HEK293 (cell line): Measurements from ENCODE around the gene CCDC77.

ENCODE experiments used
- CTCF ChIA-PET: fragments of 350-600 bp; formaldehyde crosslinking; extraction: SDS; loops from one replicate; lab custom pipeline; 2021; ENCODE audit warnings: antibody characterized with exemption; lab: Yijun Ruan, JAX
- POLR2A ChIA-PET: fragments of 300-600 bp; formaldehyde crosslinking; extraction: SDS; loops from one replicate; lab custom pipeline; 2020; ENCODE audit warnings: antibody characterized with exemption, inconsistent platforms; lab: Yijun Ruan, JAX
- H3K27ac ChIP-seq: fragments of 200-500 bp; sonication (Bioruptor generic); 2 replicates; pipeline ENCODE4 v1.5.1; 2014; ENCODE audit warnings: low read depth, low read length, control low read depth, inconsistent platforms; ENCODE audit errors: extremely low read depth
- H3K36me3 ChIP-seq, 2 experiments: fragments of 200-500 bp in 1 of 2; sonication (Bioruptor generic) in 1 of 2; 1 replicate in 1 of 2; 2 replicates in 1 of 2; pipeline ENCODE4 v1.5.1; 2014 to 2017; ENCODE audit warnings: inconsistent platforms in 2 of 2, low read length in 2 of 2; ENCODE audit not compliant: control insufficient read depth in 2 of 2, insufficient read depth in 1 of 2
- H3K4me1 ChIP-seq: fragments of 200-500 bp; sonication (Bioruptor generic); 2 replicates; pipeline ENCODE4 v1.5.1; 2014; ENCODE audit warnings: mild to moderate bottlenecking, low read length, inconsistent platforms; ENCODE audit not compliant: control insufficient read depth, insufficient read depth
- H3K4me3 ChIP-seq: 2 replicates; pipeline ENCODE4 v1.5.1; 2011; ENCODE audit warnings: low read depth, mild to moderate bottlenecking, control low read depth, low read length, moderate library complexity
- H3K9me3 ChIP-seq: fragments of 200-500 bp; sonication (Bioruptor generic); 2 replicates; pipeline ENCODE4 v1.5.1; 2014; ENCODE audit warnings: low read depth, low read length, inconsistent platforms; ENCODE audit not compliant: control insufficient read depth, insufficient read depth
- KLF8 ChIP-seq: fragments of 450-650 bp; formaldehyde crosslinking; IDR thresholded peaks from 2 replicates; pipeline ENCODE4 v1.5.1; 2016; ENCODE audit warnings: missing biosample characterization, missing genetic modification characterization
- PRDM1 ChIP-seq: fragments of 450-650 bp; formaldehyde crosslinking; IDR thresholded peaks from 2 replicates; pipeline ENCODE4; 2016; ENCODE audit warnings: missing biosample characterization, missing genetic modification characterization
- ZBTB21 ChIP-seq: fragments of 450-650 bp; formaldehyde crosslinking; IDR thresholded peaks from 2 replicates; pipeline ENCODE4 v1.5.1; 2017; ENCODE audit warnings: missing biosample characterization, missing genetic modification characterization
- ZEB2 ChIP-seq: fragments of 450-650 bp; formaldehyde crosslinking; IDR thresholded peaks from 2 replicates; pipeline ENCODE4 v1.5.1; 2016; ENCODE audit warnings: missing biosample characterization, missing genetic modification characterization
- ZNF121 ChIP-seq: fragments of 450-650 bp; formaldehyde crosslinking; IDR thresholded peaks from 2 replicates; pipeline ENCODE4 v1.5.1; 2016; ENCODE audit warnings: missing biosample characterization, missing genetic modification characterization
- ZNF138 ChIP-seq: fragments of 450-650 bp; formaldehyde crosslinking; IDR thresholded peaks from 2 replicates; pipeline ENCODE4 v1.5.1; 2016; ENCODE audit warnings: missing biosample characterization, missing genetic modification characterization, borderline replicate concordance
- ZNF274 ChIP-seq, 2 experiments: fragments of 200-500 bp in 1 of 2; fragments of 450-650 bp in 1 of 2; sonication (Bioruptor generic) in 1 of 2; formaldehyde crosslinking in 1 of 2; IDR thresholded peaks; 2 replicates each; pipeline versions ENCODE4 v1.5.1 to v1.6.1; 2014 to 2016; ENCODE audit warnings: borderline replicate concordance in 1 of 2, inconsistent platforms in 1 of 2, low read length in 1 of 2, missing biosample characterization in 1 of 2, missing genetic modification characterization in 1 of 2
- ZNF394 ChIP-seq: fragments of 450-650 bp; formaldehyde crosslinking; IDR thresholded peaks from 2 replicates; pipeline ENCODE4 v1.5.1; 2016; ENCODE audit warnings: missing biosample characterization, missing genetic modification characterization, mild to moderate bottlenecking, moderate library complexity, borderline replicate concordance
- ZNF555 ChIP-seq: fragments of 450-650 bp; formaldehyde crosslinking; conservative IDR thresholded peaks from 2 replicates; pipeline ENCODE4 v1.5.1; 2017; ENCODE audit warnings: missing biosample characterization, mild to moderate bottlenecking, missing genetic modification characterization, inconsistent platforms
- ZNF621 ChIP-seq: fragments of 450-650 bp; formaldehyde crosslinking; IDR thresholded peaks from 2 replicates; pipeline ENCODE4 v1.5.1; 2017; ENCODE audit warnings: missing biosample characterization, missing genetic modification characterization
- ZNF654 ChIP-seq: fragments of 450-650 bp; formaldehyde crosslinking; IDR thresholded peaks from 2 replicates; pipeline ENCODE4 v1.5.1; 2016; ENCODE audit warnings: low read depth, missing biosample characterization, missing genetic modification characterization
- TF ChIP-seq, protein P1 (sequence below): fragments of 450-650 bp; formaldehyde crosslinking; IDR thresholded peaks from 2 replicates; pipeline ENCODE4 v1.5.1; 2016; ENCODE audit warnings: missing biosample characterization, missing genetic modification characterization
- TF ChIP-seq, protein P2 (sequence below): fragments of 450-650 bp; formaldehyde crosslinking; IDR thresholded peaks from 2 replicates; pipeline ENCODE4 v1.5.1; 2016; ENCODE audit warnings: missing biosample characterization, missing genetic modification characterization
- TF ChIP-seq, protein P3 (sequence below): fragments of 450-650 bp; formaldehyde crosslinking; IDR thresholded peaks from 2 replicates; pipeline ENCODE4 v1.5.1; 2016; ENCODE audit warnings: missing biosample characterization, missing genetic modification characterization, low read depth
- TF ChIP-seq, protein P4 (sequence below): fragments of 450-650 bp; formaldehyde crosslinking; IDR thresholded peaks from 2 replicates; pipeline ENCODE4 v1.5.1; 2016; ENCODE audit warnings: missing biosample characterization, missing genetic modification characterization
- TF ChIP-seq, protein P5 (sequence below): fragments of 450-650 bp; formaldehyde crosslinking; IDR thresholded peaks from 2 replicates; pipeline ENCODE4 v1.5.1; 2016; ENCODE audit warnings: missing biosample characterization, missing genetic modification characterization, borderline replicate concordance
- TF ChIP-seq, protein P6 (sequence below): fragments of 450-650 bp; formaldehyde crosslinking; IDR thresholded peaks from 2 replicates; pipeline ENCODE4 v1.5.1; 2017; ENCODE audit warnings: missing biosample characterization, missing genetic modification characterization
- TF ChIP-seq, protein P7 (sequence below): fragments of 450-650 bp; IDR thresholded peaks from 2 replicates; pipeline ENCODE4 v1.5.1; 2018; ENCODE audit warnings: missing biosample characterization, mild to moderate bottlenecking, missing genetic modification characterization

Gene CCDC77

DNA sequence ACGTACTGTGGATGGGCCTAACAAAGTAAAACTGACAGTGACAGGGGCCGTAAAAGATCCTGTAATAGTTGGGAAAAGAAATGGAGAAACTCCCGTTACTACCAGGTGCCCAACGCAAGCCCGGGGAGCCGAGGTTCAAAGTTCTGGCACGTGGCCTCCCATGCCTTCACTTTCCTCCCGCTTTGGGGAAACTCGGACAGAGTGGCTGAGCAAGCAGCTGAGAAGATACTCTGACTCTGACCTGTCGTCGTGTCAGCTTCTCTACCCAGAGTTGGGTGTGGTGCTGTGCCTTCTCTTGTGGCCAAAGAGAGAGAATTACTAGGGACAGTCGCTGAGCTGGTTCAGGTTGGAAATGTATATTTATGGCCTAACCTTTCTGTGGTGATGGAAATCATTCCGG, 60.0 kb downstream of the CCDC77 start:
- ChIA-PET CTCF (interaction anchor here (0.7 to 4.5 kb wide), 5 partner anchors 8 to 86 kb away, joined by 4 to 35 read pairs (median 5); no protein-coding TSS in a partner anchor), POLR2A (no interaction called here)
- TF ChIP-seq, protein P1, sequence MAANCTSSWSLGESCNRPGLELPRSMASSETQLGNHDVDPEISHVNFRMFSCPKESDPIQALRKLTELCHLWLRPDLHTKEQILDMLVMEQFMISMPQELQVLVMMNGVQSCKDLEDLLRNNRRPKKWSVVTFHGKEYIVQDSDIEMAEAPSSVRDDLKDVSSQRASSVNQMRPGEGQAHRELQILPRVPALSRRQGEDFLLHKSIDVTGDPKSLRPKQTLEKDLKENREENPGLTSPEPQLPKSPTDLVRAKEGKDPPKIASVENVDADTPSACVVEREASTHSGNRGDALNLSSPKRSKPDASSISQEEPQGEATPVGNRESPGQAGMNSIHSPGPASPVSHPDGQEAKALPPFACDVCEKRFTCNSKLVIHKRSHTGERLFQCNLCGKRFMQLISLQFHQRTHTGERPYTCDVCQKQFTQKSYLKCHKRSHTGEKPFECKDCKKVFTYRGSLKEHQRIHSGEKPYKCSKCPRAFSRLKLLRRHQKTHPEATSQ (tag by site-specific recombination), result no peak
- TF ChIP-seq ZNF138 (tag by site-specific recombination), result no peak
- peak; percentile 80 for TF ChIP-seq ZNF394 (tag by site-specific recombination)
- TF ChIP-seq ZNF621 (tag by site-specific recombination), result no peak
- TF ChIP-seq ZBTB21 (tag by site-specific recombination), result no peak
- TF ChIP-seq, protein P2, sequence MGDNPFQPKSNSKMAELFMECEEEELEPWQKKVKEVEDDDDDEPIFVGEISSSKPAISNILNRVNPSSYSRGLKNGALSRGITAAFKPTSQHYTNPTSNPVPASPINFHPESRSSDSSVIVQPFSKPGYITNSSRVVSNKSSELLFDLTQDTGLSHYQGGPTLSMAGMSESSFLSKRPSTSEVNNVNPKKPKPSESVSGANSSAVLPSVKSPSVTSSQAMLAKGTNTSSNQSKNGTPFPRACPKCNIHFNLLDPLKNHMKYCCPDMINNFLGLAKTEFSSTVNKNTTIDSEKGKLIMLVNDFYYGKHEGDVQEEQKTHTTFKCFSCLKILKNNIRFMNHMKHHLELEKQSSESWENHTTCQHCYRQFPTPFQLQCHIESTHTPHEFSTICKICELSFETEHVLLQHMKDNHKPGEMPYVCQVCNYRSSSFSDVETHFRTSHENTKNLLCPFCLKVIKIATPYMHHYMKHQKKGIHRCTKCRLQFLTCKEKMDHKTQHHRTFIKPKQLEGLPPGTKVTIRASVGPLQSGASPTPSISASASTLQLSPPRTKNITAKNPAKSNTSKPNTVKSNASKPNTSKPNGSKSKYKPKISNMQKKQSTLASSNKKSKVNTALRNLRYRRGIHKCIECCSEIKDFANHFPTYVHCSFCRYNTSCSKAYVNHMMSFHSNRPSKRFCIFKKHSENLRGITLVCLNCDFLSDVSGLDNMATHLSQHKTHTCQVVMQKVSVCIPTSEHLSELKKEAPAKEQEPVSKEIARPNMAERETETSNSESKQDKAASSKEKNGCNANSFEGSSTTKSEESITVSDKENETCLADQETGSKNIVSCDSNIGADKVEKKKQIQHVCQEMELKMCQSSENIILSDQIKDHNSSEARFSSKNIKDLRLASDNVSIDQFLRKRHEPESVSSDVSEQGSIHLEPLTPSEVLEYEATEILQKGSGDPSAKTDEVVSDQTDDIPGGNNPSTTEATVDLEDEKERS, result no peak
- TF ChIP-seq ZNF121 (tag by site-specific recombination), result no peak
- TF ChIP-seq PRDM1, result peak; percentile 60
- no peak for TF ChIP-seq KLF8 (tag by site-specific recombination)
- no peak for TF ChIP-seq ZNF555 (tag by site-specific recombination)
- no peak for TF ChIP-seq ZNF274 (IDR thresholded peaks at IDR 0.05; ENCODE audit: low read length)
- TF ChIP-seq ZNF274 (tag by site-specific recombination; IDR thresholded peaks at IDR 0.05; ENCODE audit: borderline replicate concordance), result no peak
- TF ChIP-seq ZEB2, result no peak
- TF ChIP-seq, protein P3, sequence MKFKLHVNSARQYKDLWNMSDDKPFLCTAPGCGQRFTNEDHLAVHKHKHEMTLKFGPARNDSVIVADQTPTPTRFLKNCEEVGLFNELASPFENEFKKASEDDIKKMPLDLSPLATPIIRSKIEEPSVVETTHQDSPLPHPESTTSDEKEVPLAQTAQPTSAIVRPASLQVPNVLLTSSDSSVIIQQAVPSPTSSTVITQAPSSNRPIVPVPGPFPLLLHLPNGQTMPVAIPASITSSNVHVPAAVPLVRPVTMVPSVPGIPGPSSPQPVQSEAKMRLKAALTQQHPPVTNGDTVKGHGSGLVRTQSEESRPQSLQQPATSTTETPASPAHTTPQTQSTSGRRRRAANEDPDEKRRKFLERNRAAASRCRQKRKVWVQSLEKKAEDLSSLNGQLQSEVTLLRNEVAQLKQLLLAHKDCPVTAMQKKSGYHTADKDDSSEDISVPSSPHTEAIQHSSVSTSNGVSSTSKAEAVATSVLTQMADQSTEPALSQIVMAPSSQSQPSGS (tag by site-specific recombination), result no peak
- Histone ChIP-seq H3K36me3 (no peaks in the 10 kb centered on the region), H3K4me3 (no peak overlapping the region), H3K27ac (no peak overlapping the region), H3K4me1 (peaks cover 9% of the 10 kb centered on the region), H3K9me3 (no peaks in the 10 kb centered on the region)

DNA sequence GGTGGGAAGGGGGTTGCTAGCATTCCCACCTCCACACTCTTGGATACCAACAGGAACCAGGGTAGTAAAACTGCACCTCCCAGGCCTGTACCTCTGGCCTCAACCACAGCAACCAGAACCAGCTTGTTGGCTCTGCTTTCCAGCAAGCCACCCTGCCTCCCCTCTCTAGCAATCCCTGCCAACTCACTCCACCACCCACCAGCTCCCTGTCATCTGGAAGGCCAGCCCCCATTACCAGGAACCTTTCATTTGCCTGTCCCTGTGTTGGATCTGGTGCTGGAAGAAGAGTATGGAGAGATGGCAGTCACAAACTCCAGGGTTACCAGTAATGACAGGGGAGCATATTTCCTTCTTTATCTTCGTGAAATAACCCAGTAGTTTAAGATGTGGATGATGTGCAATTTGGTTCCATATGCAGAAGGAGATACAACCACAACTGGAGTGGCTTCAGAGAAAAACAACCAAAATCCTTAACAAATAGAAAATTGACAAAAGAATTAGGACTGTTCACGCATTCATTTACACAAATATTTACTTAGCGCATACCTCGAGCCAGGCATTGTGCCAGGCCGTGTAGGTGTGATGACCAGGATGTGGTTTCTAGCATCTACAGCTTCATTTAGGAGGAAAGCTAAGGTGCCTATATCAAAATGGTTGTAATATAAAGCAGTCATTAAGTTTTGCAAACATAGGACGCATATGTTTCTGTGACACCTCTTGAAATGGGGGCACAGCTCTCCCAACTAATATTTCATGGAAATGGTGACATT, 61.7 kb downstream of the CCDC77 start:
- Histone ChIP-seq H3K27ac (no peak overlapping the region), H3K4me1 (peaks cover 9% of the 10 kb centered on the region), H3K9me3 (no peaks in the 10 kb centered on the region), H3K36me3 (no peaks in the 10 kb centered on the region), H3K4me3 (no peak overlapping the region)
- POLR2A ChIA-PET, result interaction anchor here (0.6 kb wide), 1 partner anchor 76 kb away, joined by 5 read pairs; no protein-coding TSS in a partner anchor
- CTCF ChIA-PET, result interaction anchor here (0.5 to 4.5 kb wide), 7 partner anchors 10 to 485 kb away, joined by 3 to 35 read pairs (median 6); no protein-coding TSS in a partner anchor
- TF ChIP-seq, protein P4, sequence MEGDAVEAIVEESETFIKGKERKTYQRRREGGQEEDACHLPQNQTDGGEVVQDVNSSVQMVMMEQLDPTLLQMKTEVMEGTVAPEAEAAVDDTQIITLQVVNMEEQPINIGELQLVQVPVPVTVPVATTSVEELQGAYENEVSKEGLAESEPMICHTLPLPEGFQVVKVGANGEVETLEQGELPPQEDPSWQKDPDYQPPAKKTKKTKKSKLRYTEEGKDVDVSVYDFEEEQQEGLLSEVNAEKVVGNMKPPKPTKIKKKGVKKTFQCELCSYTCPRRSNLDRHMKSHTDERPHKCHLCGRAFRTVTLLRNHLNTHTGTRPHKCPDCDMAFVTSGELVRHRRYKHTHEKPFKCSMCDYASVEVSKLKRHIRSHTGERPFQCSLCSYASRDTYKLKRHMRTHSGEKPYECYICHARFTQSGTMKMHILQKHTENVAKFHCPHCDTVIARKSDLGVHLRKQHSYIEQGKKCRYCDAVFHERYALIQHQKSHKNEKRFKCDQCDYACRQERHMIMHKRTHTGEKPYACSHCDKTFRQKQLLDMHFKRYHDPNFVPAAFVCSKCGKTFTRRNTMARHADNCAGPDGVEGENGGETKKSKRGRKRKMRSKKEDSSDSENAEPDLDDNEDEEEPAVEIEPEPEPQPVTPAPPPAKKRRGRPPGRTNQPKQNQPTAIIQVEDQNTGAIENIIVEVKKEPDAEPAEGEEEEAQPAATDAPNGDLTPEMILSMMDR (tag by site-specific recombination), result no peak
- TF ChIP-seq, protein P5, sequence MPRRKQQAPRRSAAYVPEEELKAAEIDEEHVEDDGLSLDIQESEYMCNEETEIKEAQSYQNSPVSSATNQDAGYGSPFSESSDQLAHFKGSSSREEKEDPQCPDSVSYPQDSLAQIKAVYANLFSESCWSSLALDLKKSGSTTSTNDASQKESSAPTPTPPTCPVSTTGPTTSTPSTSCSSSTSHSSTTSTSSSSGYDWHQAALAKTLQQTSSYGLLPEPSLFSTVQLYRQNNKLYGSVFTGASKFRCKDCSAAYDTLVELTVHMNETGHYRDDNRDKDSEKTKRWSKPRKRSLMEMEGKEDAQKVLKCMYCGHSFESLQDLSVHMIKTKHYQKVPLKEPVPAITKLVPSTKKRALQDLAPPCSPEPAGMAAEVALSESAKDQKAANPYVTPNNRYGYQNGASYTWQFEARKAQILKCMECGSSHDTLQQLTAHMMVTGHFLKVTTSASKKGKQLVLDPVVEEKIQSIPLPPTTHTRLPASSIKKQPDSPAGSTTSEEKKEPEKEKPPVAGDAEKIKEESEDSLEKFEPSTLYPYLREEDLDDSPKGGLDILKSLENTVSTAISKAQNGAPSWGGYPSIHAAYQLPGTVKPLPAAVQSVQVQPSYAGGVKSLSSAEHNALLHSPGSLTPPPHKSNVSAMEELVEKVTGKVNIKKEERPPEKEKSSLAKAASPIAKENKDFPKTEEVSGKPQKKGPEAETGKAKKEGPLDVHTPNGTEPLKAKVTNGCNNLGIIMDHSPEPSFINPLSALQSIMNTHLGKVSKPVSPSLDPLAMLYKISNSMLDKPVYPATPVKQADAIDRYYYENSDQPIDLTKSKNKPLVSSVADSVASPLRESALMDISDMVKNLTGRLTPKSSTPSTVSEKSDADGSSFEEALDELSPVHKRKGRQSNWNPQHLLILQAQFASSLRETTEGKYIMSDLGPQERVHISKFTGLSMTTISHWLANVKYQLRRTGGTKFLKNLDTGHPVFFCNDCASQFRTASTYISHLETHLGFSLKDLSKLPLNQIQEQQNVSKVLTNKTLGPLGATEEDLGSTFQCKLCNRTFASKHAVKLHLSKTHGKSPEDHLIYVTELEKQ (tag by site-specific recombination), result no peak
- no peak for TF ChIP-seq ZNF654
- TF ChIP-seq, protein P6, sequence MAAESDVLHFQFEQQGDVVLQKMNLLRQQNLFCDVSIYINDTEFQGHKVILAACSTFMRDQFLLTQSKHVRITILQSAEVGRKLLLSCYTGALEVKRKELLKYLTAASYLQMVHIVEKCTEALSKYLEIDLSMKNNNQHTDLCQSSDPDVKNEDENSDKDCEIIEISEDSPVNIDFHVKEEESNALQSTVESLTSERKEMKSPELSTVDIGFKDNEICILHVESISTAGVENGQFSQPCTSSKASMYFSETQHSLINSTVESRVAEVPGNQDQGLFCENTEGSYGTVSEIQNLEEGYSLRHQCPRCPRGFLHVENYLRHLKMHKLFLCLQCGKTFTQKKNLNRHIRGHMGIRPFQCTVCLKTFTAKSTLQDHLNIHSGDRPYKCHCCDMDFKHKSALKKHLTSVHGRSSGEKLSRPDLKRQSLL (tag by site-specific recombination), result no peak
- TF ChIP-seq, protein P7, sequence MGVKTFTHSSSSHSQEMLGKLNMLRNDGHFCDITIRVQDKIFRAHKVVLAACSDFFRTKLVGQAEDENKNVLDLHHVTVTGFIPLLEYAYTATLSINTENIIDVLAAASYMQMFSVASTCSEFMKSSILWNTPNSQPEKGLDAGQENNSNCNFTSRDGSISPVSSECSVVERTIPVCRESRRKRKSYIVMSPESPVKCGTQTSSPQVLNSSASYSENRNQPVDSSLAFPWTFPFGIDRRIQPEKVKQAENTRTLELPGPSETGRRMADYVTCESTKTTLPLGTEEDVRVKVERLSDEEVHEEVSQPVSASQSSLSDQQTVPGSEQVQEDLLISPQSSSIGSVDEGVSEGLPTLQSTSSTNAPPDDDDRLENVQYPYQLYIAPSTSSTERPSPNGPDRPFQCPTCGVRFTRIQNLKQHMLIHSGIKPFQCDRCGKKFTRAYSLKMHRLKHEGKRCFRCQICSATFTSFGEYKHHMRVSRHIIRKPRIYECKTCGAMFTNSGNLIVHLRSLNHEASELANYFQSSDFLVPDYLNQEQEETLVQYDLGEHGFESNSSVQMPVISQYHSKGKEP, result no peak
